Measurements from ENCODE around the gene TFEB. TPM values are rescaled to one million over a fixed set of nuclear protein-coding genes. Genes with fewer than 3 reads are reported as not detected.

Gene TFEB
- total RNA-seq, 4 donors from 2014 or later, result 23.0 to 39.0 (median 34.9) TPM

- peaks cover 37 to 49% of the 10 kb centered on the region in 2 donors for H3K4me1 ChIP-seq
- no peaks in the 10 kb centered on the region for H3K27me3 ChIP-seq
- H3K9me3 ChIP-seq, result no peaks in the 10 kb centered on the region
- H3K4me3 ChIP-seq (replicated peaks in 1 of 3), result peak overlapping the region; percentile 80 to 89 (median 88)
- DNase-seq, result peak; percentile 88 to 89
- WGBS, 2 donors, result 0 to 1% methylated on average over 20 to 24 of the region's 73 CpGs
- H3K36me3 ChIP-seq, result no peaks in the 10 kb centered on the region
- TF ChIP-seq POLR2A (IDR thresholded peaks at IDR 0.05), result peak; percentile 6 to 62
- TF ChIP-seq CTCF (IDR thresholded peaks at IDR 0.05), result no peak
- H3K27ac ChIP-seq, result peak overlapping the region; percentile 91 to 98 (median 94)
- intact Hi-C loops (cut with DNase I), result no loop called here
Observed at GRCh38 chr6:41733707-41734665, 1.4 kb downstream of the TFEB start.

GRCh38 chr6:41733360-41733706 lies 2.1 kb downstream of the TFEB start:
- no peaks in the 10 kb centered on the region for H3K9me3 ChIP-seq
- DNase-seq, result no peak
- no peaks in the 10 kb centered on the region for H3K36me3 ChIP-seq
- peak overlapping the region; percentile 91 to 98 (median 94) for H3K27ac ChIP-seq
- H3K4me1 ChIP-seq, result peaks cover 44 to 56% of the 10 kb centered on the region in 2 donors
- intact Hi-C loops (cut with DNase I), result no loop called here
- peak overlapping the region in 2 of 3 donors; percentile 80 to 88 for H3K4me3 ChIP-seq (replicated peaks in 1 of 3)
- H3K27me3 ChIP-seq, result no peaks in the 10 kb centered on the region
- TF ChIP-seq POLR2A (IDR thresholded peaks at IDR 0.05), result no peak
- no peak for TF ChIP-seq CTCF (IDR thresholded peaks at IDR 0.05)
- 34 to 67% methylated on average over 1 to 6 of the region's 11 CpGs for WGBS, 2 donors

- intact Hi-C loops (cut with DNase I), result no loop called here
- 70 to 71% methylated on average over 5 to 8 of the region's 8 CpGs for WGBS, 2 donors
- Histone ChIP-seq H3K4me3 (replicated peaks in 1 of 3) (peak overlapping the region in 1 of 3 donors; percentile 88), H3K36me3 (no peaks in the 10 kb centered on the region), H3K27ac (peak overlapping the region; percentile 91 to 98 (median 94)), H3K27me3 (no peaks in the 10 kb centered on the region), H3K9me3 (no peaks in the 10 kb centered on the region), H3K4me1 (peaks cover 47 to 61% of the 10 kb centered on the region in 2 donors)
- TF ChIP-seq POLR2A (IDR thresholded peaks at IDR 0.05), result no peak
- no peak for TF ChIP-seq CTCF (IDR thresholded peaks at IDR 0.05)
- peak; percentile 14 to 23 for DNase-seq
Observed at GRCh38 chr6:41732591-41733359, 2.6 kb downstream of the TFEB start.

GRCh38 chr6:41732149-41732548 lies 3.3 kb downstream of the TFEB start:
- Histone ChIP-seq H3K4me1 (peaks cover 47 to 63% of the 10 kb centered on the region in 2 donors), H3K27me3 (no peaks in the 10 kb centered on the region), H3K9me3 (no peaks in the 10 kb centered on the region), H3K27ac (no peak overlapping the region), H3K36me3 (no peaks in the 10 kb centered on the region), H3K4me3 (replicated peaks in 1 of 3) (no peak overlapping the region)
- DNase-seq, result no peak
- TF ChIP-seq POLR2A (IDR thresholded peaks at IDR 0.05) (no peak), CTCF (IDR thresholded peaks at IDR 0.05) (no peak)
- intact Hi-C loops (cut with DNase I), result no loop called here

All from thyroid gland (tissue), 4 donors.